K562 (cell line): ENCODE data around the gene USP15. TPM values are rescaled to one million over a fixed set of nuclear protein-coding genes. Genes with fewer than 3 reads are reported as not detected.

Experiments used
- ADNP ChIP-seq: fragments of 200-800 bp; sonication (Bioruptor generic); IDR thresholded peaks from 2 replicates; pipeline ENCODE4 v1.6.1; 2016; ENCODE audit warnings: missing genetic modification characterization, missing compliant biosample characterization
- C11orf30 ChIP-seq: fragments of 450-650 bp; IDR thresholded peaks from 2 replicates; pipeline ENCODE4 v1.6.1; 2016; ENCODE audit warnings: low read depth, mild to moderate bottlenecking
- LEF1 ChIP-seq: fragments of 450-650 bp; IDR thresholded peaks from 2 replicates; pipeline ENCODE4 v1.6.1; 2016; ENCODE audit warnings: mild to moderate bottlenecking
- NBN ChIP-seq: fragments of 450-650 bp; IDR thresholded peaks from 2 replicates; pipeline ENCODE4 v1.6.1; 2016; ENCODE audit warnings: low read depth, mild to moderate bottlenecking
- NR2C1 ChIP-seq, 2 experiments: fragments of 450-650 bp; IDR thresholded peaks; 2 replicates each; pipeline ENCODE4 v1.6.1; 2017; ENCODE audit warnings: mild to moderate bottlenecking in 2 of 2, antibody characterized with exemption in 1 of 2, inconsistent platforms in 1 of 2, missing compliant biosample characterization in 1 of 2, missing genetic modification characterization in 1 of 2
- SIN3B ChIP-seq: fragments of 450-650 bp; IDR thresholded peaks from 2 replicates; pipeline ENCODE4 v1.6.1; 2017; ENCODE audit warnings: low read depth, mild to moderate bottlenecking, moderate library complexity
- TCF3 ChIP-seq: sonication (generic); formaldehyde crosslinking; IDR thresholded peaks from 2 replicates; pipeline ENCODE4 v1.4.0; 2020; ENCODE audit warnings: mild to moderate bottlenecking, missing genetic modification reagents
- ZC3H4 ChIP-seq: sonication (generic); formaldehyde crosslinking; IDR thresholded peaks from 2 replicates; pipeline ENCODE4 v1.9.0; 2021; ENCODE audit warnings: missing genetic modification reagents, borderline replicate concordance
- ZEB2 ChIP-seq: fragments of 450-650 bp; IDR thresholded peaks from 2 replicates; pipeline ENCODE4 v1.6.1; 2016
- ZKSCAN8 ChIP-seq: fragments of 200-800 bp; sonication (Bioruptor generic); IDR thresholded peaks from 2 replicates; pipeline ENCODE4 v1.6.1; 2016; ENCODE audit warnings: missing genetic modification characterization, missing compliant biosample characterization
- ZNF696 ChIP-seq: fragments of 250-450 bp; sonication (Bioruptor Pico); conservative IDR thresholded peaks from 2 replicates; pipeline ENCODE4 v1.4.0; 2020; ENCODE audit warnings: mild to moderate bottlenecking, moderate library complexity
- ZNF699 ChIP-seq: fragments of 250-450 bp; sonication (Bioruptor Pico); IDR thresholded peaks from 2 replicates; pipeline ENCODE4 v1.8.0; 2021; ENCODE audit warnings: mild to moderate bottlenecking, moderate library complexity; ENCODE audit not compliant: insufficient replicate concordance
- polyA plus RNA-seq, 8 experiments: library from polyadenylated mRNA; depleted of rRNA in 4 of 8; stranded (reverse) in 5 of 8; unstranded in 3 of 8; fragments of >200 nt; fragmentation: Nextera tagmentation in 2 of 8; fragmentation: Illumina TruSeq in 1 of 8; extraction: Ambion mirVana in 2 of 8; extraction: Trizol in 1 of 8; gene quantifications; 2 replicates each; pipeline versions ENCODE4 v1.2.1 to v1.2.3, GENCODE V29; 2011 to 2014; ENCODE audit warnings: inconsistent platforms in 1 of 8, missing spikeins in 1 of 8
- total RNA-seq, 7 experiments: library from RNA; depleted of rRNA in 6 of 7; stranded (reverse); fragments of >200 nt in 6 of 7; fragmentation: Illumina TruSeq in 2 of 7; extraction: Trizol in 2 of 7; gene quantifications; 2 replicates each; pipeline versions ENCODE4 v1.2.1 to v1.2.3, GENCODE V29; 2011 to 2021; ENCODE audit warnings: low replicate concordance in 1 of 7
- TF ChIP-seq, protein P1 (sequence below): fragments of 250-450 bp; sonication (Bioruptor Pico); IDR thresholded peaks from 2 replicates; pipeline ENCODE4 v1.5.0; 2022; ENCODE audit warnings: mild to moderate bottlenecking
- TF ChIP-seq, protein P2 (sequence below): sonication (generic); formaldehyde crosslinking; IDR thresholded peaks from 2 replicates; pipeline ENCODE4 v1.8.0; 2023; ENCODE audit warnings: mild to moderate bottlenecking, missing genetic modification reagents
- TF ChIP-seq, protein P3 (sequence below), 2 experiments: fragments of 200-800 bp in 1 of 2; sonication (Bioruptor generic) in 1 of 2; sonication (generic) in 1 of 2; formaldehyde crosslinking in 1 of 2; IDR thresholded peaks in 1 of 2; conservative IDR thresholded peaks in 1 of 2; 2 replicates each; pipeline versions ENCODE4 v1.5.0 to v1.6.1; 2016 to 2020; ENCODE audit warnings: missing compliant biosample characterization in 1 of 2, missing genetic modification characterization in 1 of 2, missing genetic modification reagents in 1 of 2
- TF ChIP-seq, protein P4 (sequence below): fragments of 250-450 bp; sonication (Bioruptor Pico); IDR thresholded peaks from 2 replicates; pipeline ENCODE4 v1.4.0; 2020; ENCODE audit warnings: mild to moderate bottlenecking

Gene USP15
- total and polyA plus RNA-seq, 9 of the 15 experiments (the other 6 are each of a cell fraction or from before 2014, with no cell fraction given), result 140 to 272 (median 182) TPM

DNA sequence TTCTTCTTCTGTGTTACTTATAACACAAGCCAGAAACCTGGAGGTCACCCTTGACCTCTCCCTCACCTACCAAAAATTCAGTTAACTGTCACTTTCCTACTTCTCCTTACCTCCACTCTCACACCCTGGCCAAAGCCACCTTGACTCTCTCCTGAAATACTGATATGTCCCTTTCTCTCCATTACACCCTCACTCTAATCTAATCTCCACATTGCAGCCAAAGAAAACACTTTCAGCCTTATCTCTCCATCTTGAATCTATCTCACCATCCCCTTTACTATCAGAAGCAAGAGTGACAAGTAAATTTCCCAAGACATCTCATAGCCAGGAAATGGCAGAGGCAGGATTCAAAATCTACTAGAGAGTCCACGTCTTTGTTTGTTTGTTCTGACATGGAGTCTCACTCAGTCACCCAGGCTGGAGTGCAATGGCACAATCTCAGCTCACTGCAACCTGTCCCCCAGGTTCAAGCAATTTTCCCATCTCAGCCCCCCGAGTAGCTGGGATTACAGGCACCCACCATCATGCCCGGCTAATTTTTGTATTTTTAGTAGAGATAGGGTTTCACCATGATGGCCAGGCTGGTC lies 28.0 kb upstream of the USP15 start (continued):
- TF ChIP-seq, protein P1, sequence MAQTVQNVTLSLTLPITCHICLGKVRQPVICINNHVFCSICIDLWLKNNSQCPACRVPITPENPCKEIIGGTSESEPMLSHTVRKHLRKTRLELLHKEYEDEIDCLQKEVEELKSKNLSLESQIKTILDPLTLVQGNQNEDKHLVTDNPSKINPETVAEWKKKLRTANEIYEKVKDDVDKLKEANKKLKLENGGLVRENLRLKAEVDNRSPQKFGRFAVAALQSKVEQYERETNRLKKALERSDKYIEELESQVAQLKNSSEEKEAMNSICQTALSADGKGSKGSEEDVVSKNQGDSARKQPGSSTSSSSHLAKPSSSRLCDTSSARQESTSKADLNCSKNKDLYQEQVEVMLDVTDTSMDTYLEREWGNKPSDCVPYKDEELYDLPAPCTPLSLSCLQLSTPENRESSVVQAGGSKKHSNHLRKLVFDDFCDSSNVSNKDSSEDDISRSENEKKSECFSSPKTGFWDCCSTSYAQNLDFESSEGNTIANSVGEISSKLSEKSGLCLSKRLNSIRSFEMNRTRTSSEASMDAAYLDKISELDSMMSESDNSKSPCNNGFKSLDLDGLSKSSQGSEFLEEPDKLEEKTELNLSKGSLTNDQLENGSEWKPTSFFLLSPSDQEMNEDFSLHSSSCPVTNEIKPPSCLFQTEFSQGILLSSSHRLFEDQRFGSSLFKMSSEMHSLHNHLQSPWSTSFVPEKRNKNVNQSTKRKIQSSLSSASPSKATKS (CRISPR knock-in tag), result no peak
- no peak for TF ChIP-seq C11orf30
- peak; percentile 64 for TF ChIP-seq LEF1
- TF ChIP-seq ZNF696 (CRISPR knock-in tag), result no peak
- TF ChIP-seq NBN, result peak; percentile 82; the same call in 1 of the 2 replicates
- peak; percentile 66 for TF ChIP-seq TCF3 (CRISPR knock-in tag)
- TF ChIP-seq ZNF699 (CRISPR knock-in tag), result no peak
- no peak for TF ChIP-seq SIN3B
- TF ChIP-seq, protein P2, sequence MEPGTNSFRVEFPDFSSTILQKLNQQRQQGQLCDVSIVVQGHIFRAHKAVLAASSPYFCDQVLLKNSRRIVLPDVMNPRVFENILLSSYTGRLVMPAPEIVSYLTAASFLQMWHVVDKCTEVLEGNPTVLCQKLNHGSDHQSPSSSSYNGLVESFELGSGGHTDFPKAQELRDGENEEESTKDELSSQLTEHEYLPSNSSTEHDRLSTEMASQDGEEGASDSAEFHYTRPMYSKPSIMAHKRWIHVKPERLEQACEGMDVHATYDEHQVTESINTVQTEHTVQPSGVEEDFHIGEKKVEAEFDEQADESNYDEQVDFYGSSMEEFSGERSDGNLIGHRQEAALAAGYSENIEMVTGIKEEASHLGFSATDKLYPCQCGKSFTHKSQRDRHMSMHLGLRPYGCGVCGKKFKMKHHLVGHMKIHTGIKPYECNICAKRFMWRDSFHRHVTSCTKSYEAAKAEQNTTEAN, result no peak
- TF ChIP-seq, protein P3, sequence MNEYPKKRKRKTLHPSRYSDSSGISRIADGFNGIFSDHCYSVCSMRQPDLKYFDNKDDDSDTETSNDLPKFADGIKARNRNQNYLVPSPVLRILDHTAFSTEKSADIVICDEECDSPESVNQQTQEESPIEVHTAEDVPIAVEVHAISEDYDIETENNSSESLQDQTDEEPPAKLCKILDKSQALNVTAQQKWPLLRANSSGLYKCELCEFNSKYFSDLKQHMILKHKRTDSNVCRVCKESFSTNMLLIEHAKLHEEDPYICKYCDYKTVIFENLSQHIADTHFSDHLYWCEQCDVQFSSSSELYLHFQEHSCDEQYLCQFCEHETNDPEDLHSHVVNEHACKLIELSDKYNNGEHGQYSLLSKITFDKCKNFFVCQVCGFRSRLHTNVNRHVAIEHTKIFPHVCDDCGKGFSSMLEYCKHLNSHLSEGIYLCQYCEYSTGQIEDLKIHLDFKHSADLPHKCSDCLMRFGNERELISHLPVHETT (CRISPR knock-in tag; conservative IDR thresholded peaks at IDR 0.05 in 1 of 2, IDR thresholded peaks at IDR 0.05 in 1 of 2), result 0 out of 4 replicates have a peak, but pooled peaks of 1 of the 2 experiments have one; percentile 28
- TF ChIP-seq, protein P4, sequence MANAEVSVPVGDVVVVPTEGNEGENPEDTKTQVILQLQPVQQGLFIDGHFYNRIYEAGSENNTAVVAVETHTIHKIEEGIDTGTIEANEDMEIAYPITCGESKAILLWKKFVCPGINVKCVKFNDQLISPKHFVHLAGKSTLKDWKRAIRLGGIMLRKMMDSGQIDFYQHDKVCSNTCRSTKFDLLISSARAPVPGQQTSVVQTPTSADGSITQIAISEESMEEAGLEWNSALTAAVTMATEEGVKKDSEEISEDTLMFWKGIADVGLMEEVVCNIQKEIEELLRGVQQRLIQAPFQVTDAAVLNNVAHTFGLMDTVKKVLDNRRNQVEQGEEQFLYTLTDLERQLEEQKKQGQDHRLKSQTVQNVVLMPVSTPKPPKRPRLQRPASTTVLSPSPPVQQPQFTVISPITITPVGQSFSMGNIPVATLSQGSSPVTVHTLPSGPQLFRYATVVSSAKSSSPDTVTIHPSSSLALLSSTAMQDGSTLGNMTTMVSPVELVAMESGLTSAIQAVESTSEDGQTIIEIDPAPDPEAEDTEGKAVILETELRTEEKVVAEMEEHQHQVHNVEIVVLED (CRISPR knock-in tag), result no peak
- no peak for TF ChIP-seq ZC3H4 (CRISPR knock-in tag)
- peak; percentile 68 for TF ChIP-seq NR2C1 (IDR thresholded peaks at IDR 0.05)
- peak; percentile 28; the same call in 1 of the 2 replicates for TF ChIP-seq NR2C1 (tag; IDR thresholded peaks at IDR 0.05)
- TF ChIP-seq ZKSCAN8 (CRISPR knock-in tag), result no peak
- TF ChIP-seq ADNP (tag), result peak; percentile 67
- peak; percentile 96 for TF ChIP-seq ZEB2
